ENCODE measurements around the gene SYNE1.
"Not testable (repeated sequence)": the region's sequence is repeated elsewhere in the genome, so short reads cannot be mapped to it uniquely, and the experiment has no call there.

Gene SYNE1

GRCh38 chr6:152566103-152566875 is 70.9 kb downstream of the SYNE1 start:
- DNase-seq: no peak

- no peak for DNase-seq
Observed at GRCh38 chr6:152563177-152563576, 74.0 kb downstream of the SYNE1 start.

- not testable (repeated sequence) for DNase-seq
Observed at GRCh38 chr6:152558798-152559197, 78.4 kb downstream of the SYNE1 start.

GRCh38 chr6:152557502-152557901 is 79.7 kb downstream of the SYNE1 start:
- DNase-seq: no peak

- DNase-seq: no peak
Observed at GRCh38 chr6:152554851-152555250, 82.3 kb downstream of the SYNE1 start.

- DNase-seq: peak; percentile 4
Observed at GRCh38 chr6:152552616-152553209, 84.4 kb downstream of the SYNE1 start.

- no peak for DNase-seq
Observed at GRCh38 chr6:152543519-152543918, 93.6 kb downstream of the SYNE1 start.

GRCh38 chr6:152540381-152540780 is 96.8 kb downstream of the SYNE1 start:
- DNase-seq: no peak

- no peak for DNase-seq
Observed at GRCh38 chr6:152534541-152534940, 102.6 kb downstream of the SYNE1 start.

- DNase-seq: no peak
Observed at GRCh38 chr6:152532556-152533422, 104.4 kb downstream of the SYNE1 start.

- no peak for DNase-seq
Observed at GRCh38 chr6:152531659-152532058, 105.5 kb downstream of the SYNE1 start.

GRCh38 chr6:152529369-152529768 is 107.8 kb downstream of the SYNE1 start:
- DNase-seq: no peak

- not testable (repeated sequence) for DNase-seq
Observed at GRCh38 chr6:152514120-152514519, 123.0 kb downstream of the SYNE1 start.

- DNase-seq: no peak
Observed at GRCh38 chr6:152509916-152510315, 127.2 kb downstream of the SYNE1 start.

- DNase-seq: no peak
Observed at GRCh38 chr6:152508477-152508876, 128.7 kb downstream of the SYNE1 start.

- no peak for DNase-seq
Observed at GRCh38 chr6:152503546-152503945, 133.6 kb downstream of the SYNE1 start.

- no peak for DNase-seq
Observed at GRCh38 chr6:152502421-152503188, 134.6 kb downstream of the SYNE1 start.

- no peak for DNase-seq
Observed at GRCh38 chr6:152499931-152500330, 137.2 kb downstream of the SYNE1 start.

GRCh38 chr6:152496731-152497130 is 140.4 kb downstream of the SYNE1 start:
- no peak for DNase-seq

- not testable (repeated sequence) for DNase-seq
Observed at GRCh38 chr6:152495456-152495855, 141.7 kb downstream of the SYNE1 start.

- DNase-seq: not testable (repeated sequence)
Observed at GRCh38 chr6:152492281-152492680, 144.9 kb downstream of the SYNE1 start.

- not testable (repeated sequence) for DNase-seq
Observed at GRCh38 chr6:152491501-152491900, 145.7 kb downstream of the SYNE1 start.

GRCh38 chr6:152490971-152491378 is 146.2 kb downstream of the SYNE1 start:
- not testable (repeated sequence) for DNase-seq

Data from activated naive CD4-positive, alpha-beta T cell treated with Interleukin-2 at 50 U/mL for 16 hours (primary cell).